Smooth muscle cell (in vitro differentiated cells): ENCODE results near the gene CACFD1. TPM values are rescaled to one million over a fixed set of nuclear protein-coding genes. Genes with fewer than 3 reads are reported as not detected.

ENCODE experiments used
- DNase-seq: peaks from one replicate; lab custom pipeline; 2025; ENCODE audit not compliant: unreplicated experiment; lab: John Stamatoyannopoulos, UW
- H2AFZ ChIP-seq: fragments of 200-600 bp; sonication (generic); 2 replicates; pipeline ENCODE4 v1.6.0; 2016; ENCODE audit warnings: antibody characterized with exemption, low read depth, mild to moderate bottlenecking
- H3F3A ChIP-seq: fragments of 200-600 bp; sonication (generic); 2 replicates; pipeline ENCODE4 v1.6.0; 2017; ENCODE audit warnings: antibody characterized with exemption, low read depth
- H3K27ac ChIP-seq: fragments of 200-600 bp; sonication (generic); 2 replicates; pipeline ENCODE4 v1.5.1; 2016; ENCODE audit warnings: low read depth, mild to moderate bottlenecking
- H3K27me3 ChIP-seq: fragments of 200-600 bp; sonication (generic); 2 replicates; pipeline ENCODE4 v1.6.1; 2016; ENCODE audit warnings: low read depth, mild to moderate bottlenecking
- H3K36me3 ChIP-seq: fragments of 200-600 bp; sonication (generic); 2 replicates; pipeline ENCODE4 v1.5.1; 2016; ENCODE audit warnings: low read depth
- H3K4me1 ChIP-seq: fragments of 200-600 bp; sonication (generic); 2 replicates; pipeline ENCODE4 v1.5.1; 2016; ENCODE audit warnings: low read depth
- H3K4me2 ChIP-seq: fragments of 200-600 bp; sonication (generic); 2 replicates; pipeline ENCODE4 v1.6.0; 2016; ENCODE audit warnings: mild to moderate bottlenecking
- H3K4me3 ChIP-seq: fragments of 200-600 bp; sonication (generic); 2 replicates; pipeline ENCODE4 v1.5.1; 2016; ENCODE audit warnings: mild to moderate bottlenecking
- H3K79me2 ChIP-seq: fragments of 200-600 bp; sonication (generic); 2 replicates; pipeline ENCODE4 v1.6.0; 2016; ENCODE audit warnings: low read depth, mild to moderate bottlenecking
- H3K9ac ChIP-seq: fragments of 200-600 bp; sonication (generic); 2 replicates; pipeline ENCODE4 v1.6.0; 2016; ENCODE audit warnings: low read depth
- H3K9me3 ChIP-seq: fragments of 200-600 bp; sonication (generic); replicated peaks from 2 replicates; pipeline ENCODE4 v1.5.1; 2016; ENCODE audit warnings: low read depth
- H4K20me1 ChIP-seq: fragments of 200-600 bp; sonication (generic); 2 replicates; pipeline ENCODE4 v1.6.0; 2016; ENCODE audit warnings: low read depth
- CTCF ChIP-seq: fragments of 200-600 bp; sonication (generic); IDR thresholded peaks from 2 replicates; pipeline ENCODE4 v1.5.1; 2017; ENCODE audit warnings: borderline replicate concordance, mild to moderate bottlenecking, antibody characterized with exemption; ENCODE audit not compliant: insufficient read depth, poor library complexity, severe bottlenecking
- WGBS: methylation state at CpG from one replicate; pipeline ENCODE4 v1.1.7; 2016; ENCODE audit warnings: low lambda C conversion rate; 5-methylcytosine and 5-hydroxymethylcytosine counted together
- polyA plus RNA-seq: library from polyadenylated mRNA; unstranded; fragments of >200 nt; fragmentation: Nextera tagmentation; extraction: Ambion mirVana; gene quantifications from 2 replicates; pipeline ENCODE4 v1.2.1, GENCODE V29; 2016
- total RNA-seq: library from RNA; depleted of rRNA; stranded (reverse); fragments of >200 nt; gene quantifications from 2 replicates; pipeline ENCODE4 v1.2.3, GENCODE V29; 2014

Gene CACFD1
- total and polyA plus RNA-seq, 2 experiments from 2014 or later: 5.8 to 27.1 TPM

- no peak for DNase-seq
- Histone ChIP-seq H3K4me3 (no peak overlapping the region), H3K4me2 (no peak overlapping the region), H3K36me3 (no peaks in the 10 kb centered on the region), H3K9ac (no peak overlapping the region), H3K4me1 (no peaks in the 10 kb centered on the region), H3K27ac (no peak overlapping the region), H4K20me1 (no peaks in the 10 kb centered on the region), H2AFZ (no peak overlapping the region), H3K9me3 (no peaks in the 10 kb centered on the region), H3K27me3 (no peaks in the 10 kb centered on the region), H3K79me2 (no peaks in the 10 kb centered on the region), H3F3A (no peaks in the 10 kb centered on the region)
- TF ChIP-seq CTCF: no peak
- WGBS: 84% methylated on average over 8 of the region's 8 CpGs
Measured at GRCh38 chr9:133517711-133518110, 57.9 kb downstream of the CACFD1 start.

GRCh38 chr9:133518200-133518599 is 58.4 kb downstream of the CACFD1 start:
- no peak overlapping the region for H3K27ac ChIP-seq
- WGBS: 87% methylated on average over 5 of the region's 5 CpGs
- H3K9me3 ChIP-seq: no peaks in the 10 kb centered on the region
- no peaks in the 10 kb centered on the region for H3K36me3 ChIP-seq
- H3F3A ChIP-seq: no peaks in the 10 kb centered on the region
- no peak for TF ChIP-seq CTCF
- no peak overlapping the region for H2AFZ ChIP-seq
- H3K79me2 ChIP-seq: no peaks in the 10 kb centered on the region
- no peaks in the 10 kb centered on the region for H4K20me1 ChIP-seq
- no peak overlapping the region for H3K9ac ChIP-seq
- H3K4me2 ChIP-seq: no peak overlapping the region
- no peak for DNase-seq
- H3K27me3 ChIP-seq: no peaks in the 10 kb centered on the region
- H3K4me3 ChIP-seq: no peak overlapping the region
- no peaks in the 10 kb centered on the region for H3K4me1 ChIP-seq

GRCh38 chr9:133518706-133519449 is 59.1 kb downstream of the CACFD1 start:
- no peak for DNase-seq
- no peaks in the 10 kb centered on the region for H3K79me2 ChIP-seq
- H3K4me3 ChIP-seq: no peak overlapping the region
- 93% methylated on average over 27 of the region's 27 CpGs for WGBS
- no peak overlapping the region for H3K27ac ChIP-seq
- no peak for TF ChIP-seq CTCF
- H3F3A ChIP-seq: no peaks in the 10 kb centered on the region
- no peak overlapping the region for H3K4me2 ChIP-seq
- no peak overlapping the region for H3K9ac ChIP-seq
- no peaks in the 10 kb centered on the region for H3K36me3 ChIP-seq
- no peaks in the 10 kb centered on the region for H3K9me3 ChIP-seq
- no peaks in the 10 kb centered on the region for H3K27me3 ChIP-seq
- H3K4me1 ChIP-seq: no peaks in the 10 kb centered on the region
- H4K20me1 ChIP-seq: no peaks in the 10 kb centered on the region
- no peak overlapping the region for H2AFZ ChIP-seq

- Histone ChIP-seq H3K27ac (no peak overlapping the region), H3K79me2 (no peaks in the 10 kb centered on the region), H3K36me3 (no peaks in the 10 kb centered on the region), H3K27me3 (no peaks in the 10 kb centered on the region), H3K4me1 (no peaks in the 10 kb centered on the region), H3K4me2 (no peak overlapping the region), H4K20me1 (no peaks in the 10 kb centered on the region), H2AFZ (no peak overlapping the region), H3K9ac (no peak overlapping the region), H3K9me3 (no peaks in the 10 kb centered on the region), H3K4me3 (no peak overlapping the region), H3F3A (no peaks in the 10 kb centered on the region)
- no peak for DNase-seq
- no peak for TF ChIP-seq CTCF
- WGBS: 59% methylated on average over 7 of the region's 7 CpGs
Measured at GRCh38 chr9:133519693-133520092, 59.9 kb downstream of the CACFD1 start.
